Fibroblast of pulmonary artery (primary cell): Measurements from ENCODE around the gene LRMDA.

Experiments used
- DNase-seq: peaks from one replicate; pipeline ENCODE4 v3.0.0-alpha.2; 2010; ENCODE audit warnings: low read depth
- H3K4me3 ChIP-seq: replicated peaks from 2 replicates; pipeline ENCODE4 v1.5.1; 2011; ENCODE audit warnings: low read depth, mild to moderate bottlenecking, control low read depth, low read length, moderate library complexity
- TF ChIP-seq, protein P1 (sequence below): IDR thresholded peaks from 2 replicates; pipeline ENCODE4 v1.5.1; 2011; ENCODE audit warnings: mild to moderate bottlenecking, control low read depth, low read length, inconsistent platforms; ENCODE audit errors: missing control alignments

LRMDA gene

DNA sequence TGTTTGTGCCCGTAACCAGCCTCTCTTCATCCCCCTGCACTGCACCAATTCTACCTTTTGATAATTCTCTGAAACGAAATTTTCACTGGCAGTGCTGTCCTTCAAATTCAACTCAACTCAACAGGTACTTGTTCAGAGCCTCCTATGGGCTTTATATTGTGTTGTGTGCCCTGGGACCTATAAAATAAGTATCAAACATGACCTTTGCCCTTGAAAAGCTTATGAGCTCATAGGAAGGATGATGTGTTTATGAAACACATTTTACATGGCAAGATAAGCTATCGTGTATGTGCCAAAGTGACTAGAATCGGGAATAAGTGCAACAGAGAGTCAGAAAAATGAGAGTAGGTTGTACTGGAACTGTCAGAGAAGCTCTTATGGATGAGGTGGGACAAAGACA, 923.5 kb downstream of the LRMDA start:
- DNase-seq: no peak
- TF ChIP-seq, protein P1, sequence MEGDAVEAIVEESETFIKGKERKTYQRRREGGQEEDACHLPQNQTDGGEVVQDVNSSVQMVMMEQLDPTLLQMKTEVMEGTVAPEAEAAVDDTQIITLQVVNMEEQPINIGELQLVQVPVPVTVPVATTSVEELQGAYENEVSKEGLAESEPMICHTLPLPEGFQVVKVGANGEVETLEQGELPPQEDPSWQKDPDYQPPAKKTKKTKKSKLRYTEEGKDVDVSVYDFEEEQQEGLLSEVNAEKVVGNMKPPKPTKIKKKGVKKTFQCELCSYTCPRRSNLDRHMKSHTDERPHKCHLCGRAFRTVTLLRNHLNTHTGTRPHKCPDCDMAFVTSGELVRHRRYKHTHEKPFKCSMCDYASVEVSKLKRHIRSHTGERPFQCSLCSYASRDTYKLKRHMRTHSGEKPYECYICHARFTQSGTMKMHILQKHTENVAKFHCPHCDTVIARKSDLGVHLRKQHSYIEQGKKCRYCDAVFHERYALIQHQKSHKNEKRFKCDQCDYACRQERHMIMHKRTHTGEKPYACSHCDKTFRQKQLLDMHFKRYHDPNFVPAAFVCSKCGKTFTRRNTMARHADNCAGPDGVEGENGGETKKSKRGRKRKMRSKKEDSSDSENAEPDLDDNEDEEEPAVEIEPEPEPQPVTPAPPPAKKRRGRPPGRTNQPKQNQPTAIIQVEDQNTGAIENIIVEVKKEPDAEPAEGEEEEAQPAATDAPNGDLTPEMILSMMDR: no peak
- no peak overlapping the region for H3K4me3 ChIP-seq

DNA sequence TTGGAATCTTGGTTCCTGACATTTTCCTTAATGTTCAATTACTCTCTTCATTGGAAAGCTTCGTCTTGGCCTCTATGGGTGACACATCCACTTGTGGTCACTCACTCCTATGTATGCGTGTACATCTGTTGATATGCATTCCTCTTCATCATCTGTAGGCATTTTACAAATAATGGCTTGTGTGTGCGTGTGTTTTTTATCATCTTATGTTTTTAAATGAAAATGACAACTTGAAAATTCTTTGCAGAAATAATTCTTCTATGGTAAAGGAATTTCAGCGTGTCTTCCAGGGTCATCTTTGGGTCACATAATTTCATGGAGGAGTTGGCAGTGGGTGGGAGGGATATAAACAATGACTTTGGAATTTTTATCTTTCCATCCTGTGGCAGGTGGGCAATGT, 925.1 kb downstream of the LRMDA start:
- no peak for DNase-seq
- H3K4me3 ChIP-seq: no peak overlapping the region
- TF ChIP-seq, protein P1: no peak

DNA sequence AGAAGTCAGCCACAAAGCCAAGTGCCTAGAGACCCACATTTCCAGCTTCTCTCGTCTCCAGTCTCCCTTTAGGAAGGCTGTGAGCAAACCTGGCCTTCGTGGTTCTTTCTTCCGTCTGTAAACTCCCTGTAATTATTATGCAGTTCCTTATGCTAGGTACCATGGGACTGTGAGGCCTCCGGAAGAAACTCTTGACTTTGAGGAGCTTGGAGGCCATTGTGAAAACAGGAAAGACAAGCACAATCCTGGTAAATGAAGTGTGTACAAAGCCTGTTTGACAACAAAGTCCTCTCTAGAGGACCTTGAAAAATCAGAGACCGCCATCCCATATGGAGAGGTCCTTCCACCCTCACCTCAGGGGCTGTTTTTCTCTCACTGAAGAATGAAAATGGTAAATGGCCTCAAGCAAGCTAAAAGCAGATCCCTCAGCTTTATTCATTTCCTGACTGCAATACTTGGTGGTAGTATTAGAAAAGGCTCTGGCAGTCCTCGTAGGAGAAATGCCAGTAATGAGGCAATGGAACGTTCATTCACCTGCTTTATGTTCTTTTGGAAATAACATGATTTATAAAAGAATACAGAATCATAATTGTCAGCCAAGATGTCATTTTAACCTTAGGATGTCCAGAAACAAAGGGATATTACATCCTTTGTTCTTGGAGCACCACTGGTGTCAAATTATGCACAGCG, 926.4 kb downstream of the LRMDA start:
- TF ChIP-seq, protein P1: no peak
- DNase-seq: no peak
- H3K4me3 ChIP-seq: no peak overlapping the region

DNA sequence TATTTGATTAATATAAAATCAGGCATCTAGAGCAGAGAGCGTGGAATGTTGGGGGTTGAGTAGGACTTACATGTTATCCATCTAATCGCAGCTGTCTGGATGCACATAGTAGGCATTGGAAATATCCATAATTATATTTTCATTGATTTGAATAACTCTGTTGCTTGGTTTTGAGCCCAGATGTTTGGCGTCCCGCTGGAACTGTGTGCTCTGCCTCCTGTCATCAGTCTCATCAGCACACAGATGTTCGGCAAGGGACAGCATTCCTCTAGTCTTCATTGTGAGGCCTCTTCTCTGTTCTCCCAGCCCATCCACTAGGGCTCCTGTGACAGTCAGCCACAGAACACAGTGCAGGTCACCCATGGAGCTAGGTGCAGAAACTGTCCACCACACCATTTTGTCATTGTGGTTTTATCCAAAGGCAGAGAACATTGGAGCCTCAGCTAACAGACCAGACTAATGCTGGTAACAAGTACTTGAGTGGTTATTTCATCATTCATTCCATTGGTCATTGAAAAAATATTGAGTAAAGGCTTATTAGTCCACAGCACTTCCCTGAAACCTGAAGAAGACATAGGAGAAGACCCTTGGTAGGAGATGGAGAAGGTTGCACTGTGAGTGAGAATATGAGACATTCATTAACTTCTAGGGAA, 927.4 kb downstream of the LRMDA start:
- no peak overlapping the region for H3K4me3 ChIP-seq
- TF ChIP-seq, protein P1: no peak
- DNase-seq: no peak

DNA sequence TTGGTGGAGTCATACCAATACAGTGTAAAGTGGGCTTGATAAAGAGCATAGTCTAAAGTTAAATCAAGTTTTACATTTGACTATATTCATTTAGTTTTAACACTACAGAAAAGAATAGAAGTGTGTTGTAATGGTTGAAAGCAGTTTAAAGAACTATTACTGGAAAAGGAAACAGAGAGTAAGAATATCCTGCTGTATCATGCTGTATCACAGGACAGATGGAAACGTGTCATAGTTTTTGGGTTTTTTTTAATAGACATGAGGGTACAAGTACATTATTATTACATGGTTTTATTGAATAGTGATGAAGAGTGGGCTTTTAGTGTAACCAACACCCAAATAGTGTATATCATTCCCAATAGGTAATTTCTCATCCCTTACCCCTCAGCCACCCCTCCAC, 944.3 kb downstream of the LRMDA start:
- no peak for DNase-seq
- H3K4me3 ChIP-seq: no peak overlapping the region
- TF ChIP-seq, protein P1: no peak

DNA sequence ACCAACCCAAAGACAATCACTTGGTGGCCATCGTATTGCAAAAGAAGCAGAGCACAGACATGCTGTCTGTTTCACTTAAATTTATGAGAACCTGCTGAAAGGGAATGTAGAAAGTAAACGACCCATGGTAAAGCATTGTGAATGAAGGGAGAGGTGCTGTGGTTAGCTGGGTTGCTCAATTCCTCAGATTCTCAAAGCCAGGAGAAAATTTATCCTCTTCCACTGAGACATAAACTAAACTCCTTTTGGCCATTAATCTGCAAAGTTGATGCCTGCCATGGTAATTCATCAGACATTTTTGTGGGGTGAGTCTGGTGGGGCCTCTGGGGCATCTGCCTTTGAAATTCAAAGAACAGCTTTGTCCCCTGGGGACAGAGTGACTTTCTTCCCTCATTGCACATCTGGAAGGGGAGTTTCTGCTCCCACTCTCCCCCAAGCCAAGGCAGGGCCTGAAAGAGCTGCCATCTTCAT, 951.0 kb downstream of the LRMDA start:
- TF ChIP-seq, protein P1: no peak
- no peak overlapping the region for H3K4me3 ChIP-seq
- peak; percentile 68 for DNase-seq
